ENCODE results near the gene LAGE3. TPM values are rescaled to one million over a fixed set of nuclear protein-coding genes. Genes with fewer than 3 reads are reported as not detected.
"Not testable (repeated sequence)": the region's sequence is repeated elsewhere in the genome, so short reads cannot be mapped to it uniquely, and the experiment has no call there.

Gene LAGE3
- total and polyA plus RNA-seq, 3 experiments from 2014 or later, result 51.2 to 74.6 (median 72.5) TPM

- Histone ChIP-seq H3K4me1 (ENCODE audit: insufficient read depth, low read length) (peaks cover 10% of the 10 kb centered on the region), H3K4me3 (ENCODE audit: low read length) (no peak overlapping the region), H3K36me3 (ENCODE audit: insufficient read depth, low read length) (peaks cover 4% of the 10 kb centered on the region), H3K27ac (ENCODE audit: low read depth, low read length) (no peak overlapping the region), H3K9me3 (ENCODE audit: low read length) (no peaks in the 10 kb centered on the region), H3K27me3 (ENCODE audit: insufficient read depth, low read length, poor library complexity, severe bottlenecking) (no peaks in the 10 kb centered on the region)
- H3K4me3 Mint-ChIP-seq, result no peak overlapping the region
- CTCF ChIA-PET, result no interaction called here
- peaks cover 0 to 2% (median 0%) of the 10 kb centered on the region in 5 donors for H3K9me3 Mint-ChIP-seq
- peaks cover 12 to 16% (median 14%) of the 10 kb centered on the region in 3 donors for H3K4me1 Mint-ChIP-seq
- POLR2A ChIA-PET, result no interaction called here
- peaks cover 6 to 32% (median 9%) of the 10 kb centered on the region in 3 donors for H3K36me3 Mint-ChIP-seq
- DNase-seq, result no peak
- peaks cover 0 to 1% of the 10 kb centered on the region in 2 donors for H3K27me3 Mint-ChIP-seq
- H3K27ac Mint-ChIP-seq, result no peak overlapping the region
Measured at GRCh38 chrX:154507673-154508383, 28.7 kb upstream of the LAGE3 start.

- no peaks in the 10 kb centered on the region for H3K27me3 ChIP-seq (ENCODE audit: insufficient read depth, low read length, poor library complexity, severe bottlenecking)
- Mint-ChIP-seq H3K27ac (peak overlapping the region in 1 of 8 donors; percentile 85), H3K27me3 (peaks cover 0 to 1% of the 10 kb centered on the region in 2 donors), H3K9me3 (peaks cover 0 to 2% (median 0%) of the 10 kb centered on the region in 5 donors), H3K4me1 (peaks cover 9 to 11% (median 10%) of the 10 kb centered on the region in 3 donors), H3K4me3 (no peak overlapping the region), H3K36me3 (peaks cover 6 to 32% (median 9%) of the 10 kb centered on the region in 3 donors)
- ChIA-PET CTCF (no interaction called here), POLR2A (no interaction called here)
- no peaks in the 10 kb centered on the region for H3K9me3 ChIP-seq (ENCODE audit: low read length)
- H3K4me1 ChIP-seq (ENCODE audit: insufficient read depth, low read length), result peaks cover 8% of the 10 kb centered on the region
- DNase-seq, result no peak
- H3K27ac ChIP-seq (ENCODE audit: low read depth, low read length), result no peak overlapping the region
- H3K4me3 ChIP-seq (ENCODE audit: low read length), result no peak overlapping the region
- H3K36me3 ChIP-seq (ENCODE audit: insufficient read depth, low read length), result peaks cover 4% of the 10 kb centered on the region
Measured at GRCh38 chrX:154506483-154507332, 27.6 kb upstream of the LAGE3 start.

- Histone ChIP-seq H3K9me3 (ENCODE audit: low read length) (no peaks in the 10 kb centered on the region), H3K36me3 (ENCODE audit: insufficient read depth, low read length) (peaks cover 4% of the 10 kb centered on the region), H3K27ac (ENCODE audit: low read depth, low read length) (no peak overlapping the region), H3K4me3 (ENCODE audit: low read length) (no peak overlapping the region), H3K4me1 (ENCODE audit: insufficient read depth, low read length) (no peaks in the 10 kb centered on the region), H3K27me3 (ENCODE audit: insufficient read depth, low read length, poor library complexity, severe bottlenecking) (no peaks in the 10 kb centered on the region)
- ChIA-PET CTCF (no interaction called here), POLR2A (no interaction called here)
- peaks cover under 1 to 1% (median under 1%) of the 10 kb centered on the region in 3 donors for H3K4me1 Mint-ChIP-seq
- H3K27me3 Mint-ChIP-seq, result peaks cover 0 to 1% of the 10 kb centered on the region in 2 donors
- H3K9me3 Mint-ChIP-seq, result peaks cover 0 to 2% (median 0%) of the 10 kb centered on the region in 5 donors
- peaks cover 6 to 29% (median 7%) of the 10 kb centered on the region in 3 donors for H3K36me3 Mint-ChIP-seq
- no peak overlapping the region for H3K27ac Mint-ChIP-seq
- no peak overlapping the region for H3K4me3 Mint-ChIP-seq
- no peak for DNase-seq
Measured at GRCh38 chrX:154505734-154506133, 26.7 kb upstream of the LAGE3 start.

- H3K27ac Mint-ChIP-seq, result no peak overlapping the region
- Histone ChIP-seq H3K27me3 (ENCODE audit: insufficient read depth, low read length, poor library complexity, severe bottlenecking) (no peaks in the 10 kb centered on the region), H3K36me3 (ENCODE audit: insufficient read depth, low read length) (peaks cover 4% of the 10 kb centered on the region), H3K4me1 (ENCODE audit: insufficient read depth, low read length) (no peaks in the 10 kb centered on the region), H3K9me3 (ENCODE audit: low read length) (no peaks in the 10 kb centered on the region), H3K4me3 (ENCODE audit: low read length) (no peak overlapping the region), H3K27ac (ENCODE audit: low read depth, low read length) (no peak overlapping the region)
- no peaks in the 10 kb centered on the region for H3K9me3 Mint-ChIP-seq
- no peak for DNase-seq
- H3K4me3 Mint-ChIP-seq, result no peak overlapping the region
- H3K27me3 Mint-ChIP-seq, result peaks cover 0 to 1% of the 10 kb centered on the region in 2 donors
- peaks cover 0 to 13% (median 0%) of the 10 kb centered on the region in 3 donors for H3K36me3 Mint-ChIP-seq
- ChIA-PET CTCF (no interaction called here), POLR2A (interaction anchor here (0.7 kb wide), 1 partner anchor 8 kb away, joined by 8 read pairs; no protein-coding TSS in a partner anchor)
- H3K4me1 Mint-ChIP-seq, result no peaks in the 10 kb centered on the region
Measured at GRCh38 chrX:154502989-154503388, 23.9 kb upstream of the LAGE3 start.

- Mint-ChIP-seq H3K27me3 (peaks cover 0 to 1% of the 10 kb centered on the region in 2 donors), H3K4me1 (no peaks in the 10 kb centered on the region), H3K36me3 (peaks cover 0 to 13% (median 0%) of the 10 kb centered on the region in 3 donors), H3K4me3 (no peak overlapping the region), H3K9me3 (no peaks in the 10 kb centered on the region), H3K27ac (no peak overlapping the region)
- Histone ChIP-seq H3K27ac (ENCODE audit: low read depth, low read length) (no peak overlapping the region), H3K9me3 (ENCODE audit: low read length) (no peaks in the 10 kb centered on the region), H3K4me3 (ENCODE audit: low read length) (no peak overlapping the region), H3K36me3 (ENCODE audit: insufficient read depth, low read length) (peaks cover 4% of the 10 kb centered on the region), H3K27me3 (ENCODE audit: insufficient read depth, low read length, poor library complexity, severe bottlenecking) (no peaks in the 10 kb centered on the region), H3K4me1 (ENCODE audit: insufficient read depth, low read length) (no peaks in the 10 kb centered on the region)
- ChIA-PET CTCF (no interaction called here), POLR2A (interaction anchor here (0.7 kb wide), 1 partner anchor 9 kb away, joined by 8 read pairs; no protein-coding TSS in a partner anchor)
- no peak for DNase-seq
Measured at GRCh38 chrX:154502098-154502497, 23.0 kb upstream of the LAGE3 start.

- H3K36me3 Mint-ChIP-seq; H3K4me3 Mint-ChIP-seq; H3K27ac ChIP-seq (ENCODE audit: low read depth, low read length); H3K27ac Mint-ChIP-seq; H3K9me3 ChIP-seq (ENCODE audit: low read length); H3K4me3 ChIP-seq (ENCODE audit: low read length); H3K27me3 Mint-ChIP-seq; H3K4me1 ChIP-seq (ENCODE audit: insufficient read depth, low read length); H3K4me1 Mint-ChIP-seq; POLR2A ChIA-PET; H3K27me3 ChIP-seq (ENCODE audit: insufficient read depth, low read length, poor library complexity, severe bottlenecking); DNase-seq; H3K36me3 ChIP-seq (ENCODE audit: insufficient read depth, low read length); H3K9me3 Mint-ChIP-seq; CTCF ChIA-PET: not testable (repeated sequence)
Measured at GRCh38 chrX:154501423-154501822, 22.3 kb upstream of the LAGE3 start.

- POLR2A ChIA-PET, result interaction anchor here (0.6 to 0.7 kb wide), 2 partner anchors 11 to 28 kb away, joined by 3 read pairs; no protein-coding TSS in a partner anchor
Measured at GRCh38 chrX:154496591-154497137, 17.6 kb upstream of the LAGE3 start.

More at GRCh38 chrX:154496591-154497137, 17.6 kb upstream of the LAGE3 start:
- DNase-seq; H3K9me3 ChIP-seq (ENCODE audit: low read length); H3K36me3 ChIP-seq (ENCODE audit: insufficient read depth, low read length); H3K4me3 ChIP-seq (ENCODE audit: low read length); H3K4me3 Mint-ChIP-seq; H3K27ac ChIP-seq (ENCODE audit: low read depth, low read length); H3K27me3 Mint-ChIP-seq; H3K4me1 Mint-ChIP-seq; H3K4me1 ChIP-seq (ENCODE audit: insufficient read depth, low read length); H3K9me3 Mint-ChIP-seq; CTCF ChIA-PET; H3K36me3 Mint-ChIP-seq; H3K27me3 ChIP-seq (ENCODE audit: insufficient read depth, low read length, poor library complexity, severe bottlenecking): not testable (repeated sequence)
- peak overlapping the region in 1 of 8 donors; percentile 60 for H3K27ac Mint-ChIP-seq

Data from CD8-positive, alpha-beta memory T cell (primary cell).